ENCODE results near the gene SLC26A9.

Gene SLC26A9

GRCh38 chr1:205945069-205945468 lies 1.8 kb upstream of the SLC26A9 start:
- DNase-seq, result no peak

- DNase-seq, result no peak
These were observed 1.3 kb upstream of the SLC26A9 start for GRCh38 chr1:205944525-205944924.

GRCh38 chr1:205942631-205943159 lies 561 bp downstream of the SLC26A9 start:
- no peak for DNase-seq

DNA sequence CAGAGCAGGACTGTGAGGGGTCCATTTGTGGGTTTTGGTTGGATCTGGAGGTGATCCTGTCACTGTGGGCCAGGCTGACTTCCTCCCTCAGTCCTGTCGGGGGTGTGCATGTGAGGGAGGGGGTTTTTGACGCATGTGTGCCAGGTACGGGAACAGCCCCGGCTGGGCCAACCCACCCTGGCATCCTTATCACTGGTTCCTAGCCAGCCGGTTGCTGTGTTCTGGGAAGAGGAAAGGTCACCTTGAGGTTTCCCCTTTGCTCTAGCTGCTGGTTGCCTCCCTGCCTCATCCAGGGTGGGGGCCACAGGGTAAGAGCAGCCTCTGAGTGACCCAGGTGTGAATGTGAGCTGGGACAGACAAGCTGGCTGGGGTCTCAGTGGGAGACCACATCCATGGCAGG lies 2.5 kb downstream of the SLC26A9 start:
- no peak for DNase-seq

GRCh38 chr1:205939690-205940330 lies 3.4 kb downstream of the SLC26A9 start:
- no peak for DNase-seq

GRCh38 chr1:205938682-205939081 lies 4.6 kb downstream of the SLC26A9 start:
- DNase-seq, result no peak

DNA sequence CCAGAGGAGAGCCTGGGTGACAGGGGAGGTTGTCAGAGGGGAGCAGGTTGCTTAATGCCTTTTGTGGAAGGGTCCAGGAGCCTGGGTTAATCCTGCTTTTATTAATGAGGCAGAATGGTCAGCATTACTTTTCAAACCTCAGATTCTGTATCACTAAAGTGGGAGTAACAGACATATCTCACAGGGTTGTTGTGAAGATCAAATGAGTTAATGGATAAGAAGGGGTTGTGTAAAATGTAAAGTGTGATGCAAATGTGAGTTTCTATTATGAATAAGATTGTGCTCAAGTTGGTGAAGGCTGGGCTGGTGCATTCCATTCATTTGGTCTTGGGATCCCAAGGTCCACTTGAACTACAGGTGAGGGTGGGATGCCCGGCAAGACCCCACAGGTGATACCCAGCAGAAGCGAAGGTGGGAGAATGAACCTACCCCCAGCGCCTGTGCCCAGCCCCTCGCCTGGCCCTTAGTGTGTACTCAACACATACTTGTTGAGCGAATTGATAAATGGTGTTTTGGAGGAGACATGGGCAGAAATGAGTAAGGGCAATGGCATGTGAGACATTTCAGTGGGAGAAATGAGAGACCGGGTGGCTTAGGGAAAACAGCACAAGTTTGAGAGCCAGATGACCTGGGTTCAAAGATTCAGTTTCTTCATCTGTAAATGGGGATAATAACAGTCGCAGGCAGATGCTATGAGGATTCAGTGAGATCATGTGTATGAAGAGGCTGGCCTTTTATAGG lies 6.2 kb downstream of the SLC26A9 start:
- no peak for DNase-seq

GRCh38 chr1:205936311-205936710 lies 6.9 kb downstream of the SLC26A9 start:
- no peak for DNase-seq

- no peak for DNase-seq
These were observed 7.4 kb downstream of the SLC26A9 start for GRCh38 chr1:205935869-205936268.

- no peak for DNase-seq
These were observed 8.5 kb downstream of the SLC26A9 start for GRCh38 chr1:205934788-205935187.

GRCh38 chr1:205933671-205934618 lies 9.3 kb downstream of the SLC26A9 start:
- no peak for DNase-seq

- no peak for DNase-seq
These were observed 10.5 kb downstream of the SLC26A9 start for GRCh38 chr1:205932776-205933175.

GRCh38 chr1:205930799-205931281 lies 12.4 kb downstream of the SLC26A9 start:
- no peak for DNase-seq

GRCh38 chr1:205930195-205930577 lies 13.1 kb downstream of the SLC26A9 start:
- DNase-seq, result no peak

GRCh38 chr1:205929496-205930194 lies 13.6 kb downstream of the SLC26A9 start:
- no peak for DNase-seq

GRCh38 chr1:205928317-205928716 lies 14.9 kb downstream of the SLC26A9 start:
- DNase-seq, result no peak

DNA sequence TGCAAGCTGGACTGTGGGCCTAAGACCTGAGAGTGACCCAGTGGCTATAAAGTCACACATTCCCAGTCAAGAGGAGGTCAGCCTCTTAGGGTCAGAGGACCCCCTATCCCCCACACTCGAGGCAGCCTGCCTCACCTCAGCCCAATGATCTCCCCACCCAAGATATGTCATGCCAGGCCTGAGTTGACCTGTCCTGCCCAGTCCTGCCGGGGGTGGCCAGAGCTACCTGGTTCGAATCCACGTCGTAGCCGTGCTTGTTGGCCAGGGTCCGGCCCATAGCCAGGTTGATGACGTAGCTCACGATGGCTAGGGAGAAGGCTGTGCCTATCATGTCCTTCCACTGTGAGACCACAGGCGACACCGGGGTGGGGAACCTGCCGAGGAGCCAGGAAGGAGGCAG lies 15.6 kb downstream of the SLC26A9 start:
- DNase-seq, result no peak

- DNase-seq, result no peak
These were observed 16.0 kb downstream of the SLC26A9 start for GRCh38 chr1:205927247-205927646.

GRCh38 chr1:205926636-205927035 lies 16.6 kb downstream of the SLC26A9 start:
- DNase-seq, result no peak

DNA sequence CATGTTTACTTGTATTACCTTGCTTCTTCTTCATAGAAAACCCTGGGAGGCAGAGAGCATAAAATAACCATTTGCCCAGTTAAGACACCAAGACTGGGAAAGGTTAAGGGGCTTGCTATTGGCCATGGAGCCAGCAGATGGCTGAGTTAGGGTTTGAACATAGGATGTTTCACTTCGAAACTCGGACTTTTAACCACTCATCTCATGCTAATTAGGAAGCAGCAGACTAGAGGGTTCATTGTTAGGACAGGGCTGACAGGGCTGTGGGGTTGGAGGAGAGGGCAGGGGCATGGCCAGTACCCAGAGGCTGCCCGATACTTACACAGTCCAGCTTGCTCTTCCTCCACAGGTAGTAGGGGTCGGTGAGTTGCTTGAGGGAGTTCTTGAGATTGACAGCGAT lies 17.0 kb downstream of the SLC26A9 start:
- no peak for DNase-seq

DNA sequence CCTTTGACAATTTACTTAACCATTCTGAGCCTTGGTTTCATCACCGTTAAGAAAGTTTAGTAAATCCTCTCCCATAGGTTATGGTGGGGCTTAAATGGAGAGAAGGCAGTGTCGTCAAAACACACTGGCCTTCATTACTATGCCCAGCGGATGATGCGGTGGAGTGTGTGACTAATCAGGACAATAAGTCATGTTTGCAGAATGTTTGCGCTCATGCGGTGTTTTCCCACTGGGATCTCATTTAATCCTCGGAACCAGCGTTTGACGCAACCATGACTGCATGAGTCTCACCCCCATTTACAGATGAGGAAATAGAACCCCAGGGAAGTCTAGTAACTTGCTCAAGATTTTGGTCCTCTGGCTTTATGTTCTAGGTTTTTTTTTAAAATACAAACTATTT lies 17.5 kb downstream of the SLC26A9 start:
- no peak for DNase-seq

DNA sequence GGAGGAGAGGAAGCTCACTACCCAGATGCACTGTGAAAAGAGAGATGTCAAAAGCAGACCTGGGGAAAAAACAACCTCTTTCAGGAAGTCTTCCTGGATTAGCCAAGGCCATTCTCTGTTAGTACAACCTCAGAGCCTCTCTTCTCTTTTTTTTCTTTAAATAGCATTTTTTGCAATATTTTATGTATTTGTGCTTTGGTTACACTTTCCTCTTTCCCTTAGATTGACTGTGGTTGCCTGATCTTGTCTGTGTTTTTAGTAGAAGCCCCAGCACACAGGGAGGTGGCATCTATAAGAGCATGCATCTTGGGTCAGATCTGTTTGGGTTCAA lies 18.8 kb downstream of the SLC26A9 start:
- no peak for DNase-seq
